Measurements from ENCODE around the gene LRFN2. TPM values are rescaled to one million over a fixed set of nuclear protein-coding genes. Genes with fewer than 3 reads are reported as not detected.

LRFN2 gene
- total and polyA plus RNA-seq, 2 donors (not counting 1 experiment from before 2014, with no cell fraction given): not detected

DNA sequence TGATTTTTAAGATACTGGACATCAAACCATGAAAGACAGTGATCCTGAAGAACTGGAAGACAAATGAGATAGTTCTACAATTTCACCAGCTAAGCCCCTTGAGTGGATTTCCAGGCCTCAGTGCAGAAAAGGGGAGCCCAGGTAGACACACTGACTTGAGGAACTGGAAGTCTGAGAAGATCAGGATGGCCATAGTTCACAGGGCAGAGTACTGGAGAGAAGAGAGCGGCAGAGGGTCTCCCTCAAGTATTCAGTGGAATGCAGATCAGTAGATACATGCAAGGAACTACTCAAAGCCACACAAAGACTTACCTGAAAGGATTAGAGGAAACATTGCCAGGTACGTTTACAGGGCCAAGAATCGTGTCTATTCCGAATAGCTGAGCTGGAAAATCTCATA is 224.3 kb downstream of the LRFN2 start:
- no peak overlapping the region for H3K9ac ChIP-seq (ENCODE audit: low read length)
- no peak overlapping the region for H3K4me3 Mint-ChIP-seq
- ATAC-seq (ENCODE audit: low read depth): no peak
- no peak overlapping the region for H2AFZ ChIP-seq (ENCODE audit: insufficient read depth, low read depth, low read length, poor library complexity, severe bottlenecking)
- H3K27ac ChIP-seq (ENCODE audit: low read length in 2 of 2): no peak overlapping the region
- H3K4me1 ChIP-seq (ENCODE audit: control insufficient read depth in 2 of 2, insufficient read depth in 2 of 2, low read length in 2 of 2): no peaks in the 10 kb centered on the region
- H3K4me1 Mint-ChIP-seq: no peaks in the 10 kb centered on the region
- H3K27ac Mint-ChIP-seq: no peak overlapping the region
- CTCF ChIA-PET: no interaction called here
- H3K79me2 ChIP-seq (ENCODE audit: control insufficient read depth, insufficient read depth, low read length): no peaks in the 10 kb centered on the region
- H3K9me3 ChIP-seq (ENCODE audit: control extremely low read depth in 1 of 3, control insufficient read depth in 2 of 3, insufficient read depth in 1 of 3, low read length in 2 of 3): peaks cover 0 to 3% (median 2%) of the 10 kb centered on the region in 3 donors
- H3K27me3 ChIP-seq (replicated peaks in 1 of 4; ENCODE audit: control extremely low read depth in 1 of 4, control insufficient read depth in 3 of 4, insufficient read depth in 4 of 4, low read length in 3 of 4): peaks cover 0 to 3% (median 0%) of the 10 kb centered on the region in 4 experiments
- H4K20me1 ChIP-seq (ENCODE audit: control insufficient read depth, insufficient read depth, low read length, poor library complexity, severe bottlenecking): no peaks in the 10 kb centered on the region
- POLR2A ChIA-PET: no interaction called here
- no peak for TF ChIP-seq CTCF (IDR thresholded peaks at IDR 0.05)
- no peak for TF ChIP-seq EZH2 (IDR thresholded peaks at IDR 0.05; ENCODE audit: borderline replicate concordance, insufficient read depth, low read depth, low read length, poor library complexity, severe bottlenecking)
- no peak overlapping the region for H3K4me3 ChIP-seq (ENCODE audit: control extremely low read depth in 1 of 5, extremely low read depth in 1 of 5, insufficient read depth in 1 of 5, low read depth in 2 of 5, low read length in 4 of 5)
- H3K27me3 Mint-ChIP-seq: peaks cover 5% of the 10 kb centered on the region
- H3K9me3 Mint-ChIP-seq (ENCODE audit: insufficient read depth): no peaks in the 10 kb centered on the region
- intact Hi-C loops (cut with micrococcal nuclease): no loop called here
- WGBS (ENCODE audit: insufficient coverage): 100% methylated on average over 1 of the region's 4 CpGs
- no peak for DNase-seq
- no peaks in the 10 kb centered on the region for H3K36me3 ChIP-seq (replicated peaks in 1 of 2; ENCODE audit: control extremely low read depth in 1 of 2, control insufficient read depth in 1 of 2, extremely low read depth in 1 of 2, insufficient read depth in 2 of 2, low read length in 1 of 2)
- H3K4me2 ChIP-seq (replicated peaks; ENCODE audit: low read depth, low read length, poor library complexity, severe bottlenecking): no peak overlapping the region

DNA sequence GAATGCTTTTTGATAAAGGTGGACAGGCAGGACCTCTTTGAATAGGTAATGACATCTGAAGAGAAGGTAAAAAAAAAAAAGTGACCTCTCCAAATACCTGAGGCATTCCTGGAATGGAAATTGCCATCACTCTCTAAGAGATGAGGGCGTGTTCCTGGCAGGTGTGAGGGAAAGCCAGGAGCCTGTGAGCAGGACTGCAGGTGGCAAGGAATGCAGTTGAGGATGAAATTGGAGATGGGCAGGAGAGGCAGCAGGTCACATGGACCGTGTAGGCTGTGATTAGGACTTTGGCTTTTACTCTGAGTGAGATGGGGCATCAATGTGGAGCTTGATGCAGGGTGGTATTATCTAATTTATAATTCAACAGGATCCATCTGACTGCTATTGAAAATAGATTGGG is 227.4 kb downstream of the LRFN2 start:
- Mint-ChIP-seq H3K4me3 (no peak overlapping the region), H3K9me3 (ENCODE audit: insufficient read depth) (no peaks in the 10 kb centered on the region), H3K4me1 (no peaks in the 10 kb centered on the region), H3K27ac (no peak overlapping the region), H3K27me3 (peaks cover 8% of the 10 kb centered on the region)
- no peak overlapping the region for H3K27ac ChIP-seq (ENCODE audit: low read length in 2 of 2)
- no peaks in the 10 kb centered on the region for H3K36me3 ChIP-seq (replicated peaks in 1 of 2; ENCODE audit: control extremely low read depth in 1 of 2, control insufficient read depth in 1 of 2, extremely low read depth in 1 of 2, insufficient read depth in 2 of 2, low read length in 1 of 2)
- no peak for TF ChIP-seq CTCF (IDR thresholded peaks at IDR 0.05)
- TF ChIP-seq EZH2 (IDR thresholded peaks at IDR 0.05; ENCODE audit: borderline replicate concordance, insufficient read depth, low read depth, low read length, poor library complexity, severe bottlenecking): no peak
- intact Hi-C loops (cut with micrococcal nuclease): no loop called here
- peaks cover 0 to 3% (median 0%) of the 10 kb centered on the region in 4 experiments for H3K27me3 ChIP-seq (replicated peaks in 1 of 4; ENCODE audit: control extremely low read depth in 1 of 4, control insufficient read depth in 3 of 4, insufficient read depth in 4 of 4, low read length in 3 of 4)
- no peak for DNase-seq
- 68% methylated on average over 2 of the region's 2 CpGs for whole genome bisulfite sequencing (ENCODE audit: insufficient coverage)
- no peaks in the 10 kb centered on the region for H3K79me2 ChIP-seq (ENCODE audit: control insufficient read depth, insufficient read depth, low read length)
- ATAC-seq (ENCODE audit: low read depth): no peak
- H3K9ac ChIP-seq (ENCODE audit: low read length): no peak overlapping the region
- H3K4me1 ChIP-seq (ENCODE audit: control insufficient read depth in 2 of 2, insufficient read depth in 2 of 2, low read length in 2 of 2): no peaks in the 10 kb centered on the region
- no peak overlapping the region for H3K4me2 ChIP-seq (replicated peaks; ENCODE audit: low read depth, low read length, poor library complexity, severe bottlenecking)
- ChIA-PET CTCF (no interaction called here), POLR2A (no interaction called here)
- H2AFZ ChIP-seq (ENCODE audit: insufficient read depth, low read depth, low read length, poor library complexity, severe bottlenecking): no peak overlapping the region
- H4K20me1 ChIP-seq (ENCODE audit: control insufficient read depth, insufficient read depth, low read length, poor library complexity, severe bottlenecking): no peaks in the 10 kb centered on the region
- H3K4me3 ChIP-seq (ENCODE audit: control extremely low read depth in 1 of 5, extremely low read depth in 1 of 5, insufficient read depth in 1 of 5, low read depth in 2 of 5, low read length in 4 of 5): no peak overlapping the region
- H3K9me3 ChIP-seq (ENCODE audit: control extremely low read depth in 1 of 3, control insufficient read depth in 2 of 3, insufficient read depth in 1 of 3, low read length in 2 of 3): no peaks in the 10 kb centered on the region
